Astrocyte of the cerebellum (primary cell): Measurements from ENCODE around the gene NRXN2.

Experiments
- DNase-seq: peaks from one replicate; pipeline ENCODE4 v3.0.0-alpha.2; 2011; ENCODE audit warnings: low read depth
- H3K4me3 ChIP-seq: 2 replicates; pipeline ENCODE4 v1.5.1; 2011; ENCODE audit warnings: mild to moderate bottlenecking, low read depth, low read length, moderate library complexity
- CTCF ChIP-seq: IDR thresholded peaks from 2 replicates; pipeline ENCODE4 v1.5.1; 2012; ENCODE audit warnings: low read length, low read depth, moderate library complexity, mild to moderate bottlenecking; ENCODE audit errors: missing control alignments
- in situ Hi-C: cut with HindIII; loops from 2 replicates; pipeline ENCODE4 v1.10.0; 2017; ENCODE audit warnings: low sequenced_read_pairs

Gene NRXN2

GRCh38 chr11:64608636-64609035 lies 114.4 kb downstream of the NRXN2 start:
- DNase-seq: no peak
- in situ Hi-C loops: no loop called here
- TF ChIP-seq CTCF: no peak

GRCh38 chr11:64608046-64608445 lies 115.0 kb downstream of the NRXN2 start:
- H3K4me3 ChIP-seq: no peak overlapping the region
- TF ChIP-seq CTCF: no peak
- no peak for DNase-seq
- in situ Hi-C loops: no loop called here

More at GRCh38 chr11:64608636-64609035, 114.4 kb downstream of the NRXN2 start:
- no peak overlapping the region for H3K4me3 ChIP-seq

DNA sequence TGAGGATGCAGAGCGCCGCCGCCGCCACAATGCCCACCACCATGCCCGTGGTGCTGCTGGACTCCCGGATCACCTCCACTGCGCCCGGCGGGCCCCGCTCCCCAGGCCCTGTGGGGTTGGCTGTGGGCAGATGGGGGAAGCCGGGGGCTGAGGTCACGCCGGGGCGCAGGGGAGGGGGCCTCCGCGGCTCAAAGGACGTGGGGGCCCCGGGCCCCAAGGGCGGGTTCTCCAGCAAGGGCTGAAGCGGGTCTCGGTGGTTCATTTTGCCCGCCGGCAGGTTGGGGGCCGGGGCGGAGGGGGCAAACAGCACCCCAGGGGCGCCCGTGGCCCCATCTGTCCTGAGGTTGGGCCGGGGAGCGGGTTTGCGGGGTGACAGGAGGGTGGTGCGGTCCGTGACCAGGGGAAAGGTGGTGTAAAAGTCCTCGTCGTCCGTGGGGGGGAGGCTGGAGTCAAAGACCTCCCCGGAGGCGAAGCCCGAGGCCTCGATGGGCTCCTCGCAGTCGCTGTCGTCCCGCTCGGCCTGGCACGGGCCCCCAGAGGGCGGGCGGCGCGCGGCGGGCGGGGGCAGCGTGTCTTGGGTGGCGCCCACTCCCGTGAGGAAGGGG lies 115.5 kb downstream of the NRXN2 start:
- in situ Hi-C loops: no loop called here
- no peak overlapping the region for H3K4me3 ChIP-seq
- no peak for TF ChIP-seq CTCF
- DNase-seq: no peak

DNA sequence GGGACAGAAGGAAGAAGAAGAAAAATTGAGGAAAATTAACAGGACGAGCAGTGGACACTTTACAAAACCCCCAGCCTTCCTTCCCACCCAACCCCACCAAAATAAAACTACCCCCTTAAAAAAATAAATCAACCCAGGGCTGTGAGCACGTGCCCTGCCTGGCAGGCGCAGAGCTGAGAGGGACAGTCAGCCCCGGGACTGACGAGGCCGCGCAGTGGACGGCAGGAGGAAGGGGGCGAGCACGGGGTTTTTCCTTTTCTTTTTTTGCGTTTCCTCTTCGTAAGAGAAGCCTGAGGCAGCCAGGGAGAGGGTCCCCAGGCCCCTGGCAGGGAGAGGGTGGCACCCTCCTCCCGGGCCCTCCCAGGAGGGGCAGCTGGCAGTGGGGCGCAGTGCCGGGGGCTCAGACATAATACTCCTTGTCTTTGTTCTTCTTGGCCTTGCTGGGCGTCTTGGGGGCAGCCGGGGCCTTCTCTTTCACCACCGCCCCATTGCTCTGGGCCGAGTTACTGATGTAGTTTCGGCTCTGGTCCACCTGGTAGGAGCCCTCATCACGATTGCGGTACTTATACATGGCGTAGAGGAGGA lies 116.1 kb downstream of the NRXN2 start:
- no peak overlapping the region for H3K4me3 ChIP-seq
- TF ChIP-seq CTCF: no peak
- no peak for DNase-seq
- in situ Hi-C loops: no loop called here

DNA sequence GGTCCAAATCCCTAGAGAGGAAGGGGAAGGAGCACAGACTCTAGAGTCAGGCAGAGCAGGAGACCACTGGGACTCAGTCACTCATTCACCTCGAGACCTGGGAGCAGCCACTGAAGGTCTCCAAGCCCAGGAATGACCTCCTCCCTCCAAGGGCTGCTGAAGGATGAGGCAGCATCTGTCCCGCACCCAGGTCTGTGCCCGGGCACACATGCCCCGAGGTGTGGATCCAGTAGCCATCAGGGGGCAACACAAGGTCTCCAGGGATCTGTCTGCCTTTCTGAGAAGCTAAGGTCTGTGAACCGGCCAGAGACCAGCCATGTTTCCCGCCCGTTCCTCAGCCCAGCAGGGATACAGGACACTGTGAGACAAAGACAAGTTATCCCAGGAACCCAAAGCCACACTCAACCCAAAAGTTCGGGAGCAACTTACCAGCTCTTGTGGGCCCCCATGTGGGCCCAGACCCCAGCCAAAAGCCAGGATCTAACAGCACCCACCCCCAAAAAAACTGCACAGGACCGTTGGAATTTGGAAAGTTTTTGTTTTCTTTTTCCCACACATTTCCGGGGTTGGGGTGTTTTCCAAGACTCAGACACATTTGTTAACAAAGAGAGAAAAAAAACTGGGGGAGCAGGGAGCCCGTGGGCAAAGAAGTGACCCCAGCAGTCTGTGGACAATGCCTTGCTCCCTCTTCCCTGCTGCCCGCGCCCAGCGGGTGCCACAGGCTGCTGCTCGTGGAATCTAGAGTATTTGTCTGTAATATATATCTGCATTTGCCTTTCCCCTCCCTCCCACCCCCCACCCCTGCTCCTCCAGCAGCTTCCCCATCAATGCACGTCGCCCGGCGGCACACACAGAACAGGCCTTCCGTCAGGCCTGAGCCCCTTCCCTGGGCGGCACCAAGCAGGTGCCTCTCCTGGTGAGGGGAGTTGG lies 117.1 kb downstream of the NRXN2 start:
- in situ Hi-C loops: no loop called here
- no peak for DNase-seq
- no peak for TF ChIP-seq CTCF
- no peak overlapping the region for H3K4me3 ChIP-seq

DNA sequence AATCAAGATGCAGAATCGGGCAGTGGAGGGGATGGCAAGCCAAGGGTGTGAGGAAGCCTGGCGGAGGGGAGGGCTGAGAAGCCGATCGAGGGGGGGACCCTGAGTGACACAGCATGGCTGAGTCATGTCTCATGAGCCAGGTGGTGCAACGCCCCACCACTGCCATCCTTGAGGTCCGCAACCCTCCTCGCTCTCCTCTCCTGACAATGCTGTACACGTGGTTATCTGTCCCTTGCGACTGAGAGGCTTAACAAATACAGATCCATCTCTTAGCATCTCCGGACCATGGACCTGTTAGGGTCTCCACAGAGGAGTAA lies 117.8 kb downstream of the NRXN2 start:
- in situ Hi-C loops: no loop called here
- no peak for DNase-seq
- TF ChIP-seq CTCF: no peak
- H3K4me3 ChIP-seq: no peak overlapping the region
